ENCODE data around the gene GPX2. TPM values are rescaled to one million over a fixed set of nuclear protein-coding genes. Genes with fewer than 3 reads are reported as not detected.

The GPX2 gene
- total and polyA plus RNA-seq, 10 of the 15 experiments (the other 5 are each of a cell fraction or from before 2014, with no cell fraction given) = not detected

GRCh38 chr14:64912261-64912660 lies 30.3 kb downstream of the GPX2 start:
- H3K4me2 ChIP-seq (ENCODE audit: control insufficient read depth, insufficient read depth) = no peak overlapping the region
- no peak overlapping the region for H3K27ac ChIP-seq (ENCODE audit: control insufficient read depth, insufficient read depth)
- no peak overlapping the region for H2AFZ ChIP-seq (ENCODE audit: control insufficient read depth, low read depth, low read length)
- H3K9ac ChIP-seq (ENCODE audit: control insufficient read depth, insufficient read depth, low read length) = no peak overlapping the region
- in situ Hi-C loops (cut with MboI) (no loop called here), intact Hi-C loops (cut with micrococcal nuclease; ENCODE audit: unreplicated experiment) (no loop called here)
- H3K36me3 ChIP-seq (ENCODE audit: control insufficient read depth in 2 of 2, insufficient read depth in 2 of 2, low read length in 1 of 2) = no peaks in the 10 kb centered on the region; a peak in 1 of 4 replicates
- POLR2A ChIA-PET = no interaction called here
- CTCF ChIA-PET = interaction anchor here (2.6 to 3.5 kb wide), 2 partner anchors 20 to 89 kb away, joined by 15 to 20 read pairs; no protein-coding TSS in a partner anchor
- DNase-seq (ENCODE audit: low read depth, low spot score) (no peak), FAIRE-seq (no peak), ATAC-seq (no peak)
- no peaks in the 10 kb centered on the region for H4K20me1 ChIP-seq (ENCODE audit: control insufficient read depth, insufficient read depth)
- RAD21 ChIA-PET (ENCODE audit: unreplicated experiment) = interaction anchor here (1.0 kb wide), 1 partner anchor 41 kb away, joined by 4 read pairs; no protein-coding TSS in a partner anchor
- H3K79me2 ChIP-seq (ENCODE audit: control insufficient read depth, insufficient read depth, low read length) = peaks cover 30% of the 10 kb centered on the region
- no TSS peak for BruUV-seq (replicated peaks)
- H3K27me3 ChIP-seq (replicated peaks in 1 of 2; ENCODE audit: control insufficient read depth in 2 of 2, insufficient read depth in 2 of 2, low read length in 1 of 2) = no peaks in the 10 kb centered on the region
- no peaks in the 10 kb centered on the region; the same call in 2 of the 3 replicates for H3K9me3 ChIP-seq (replicated peaks; ENCODE audit: control insufficient read depth, insufficient read depth, low read length)
- peaks cover 5% of the 10 kb centered on the region; the same call in 1 of the 2 replicates for H3K4me1 ChIP-seq (ENCODE audit: control insufficient read depth, insufficient read depth, low read length)
- SMC1A ChIA-PET (ENCODE audit: uncharacterized antibody, unreplicated experiment) = no interaction called here
- 0% methylated on average over 1 of the region's 1 CpG for WGBS (ENCODE audit: insufficient coverage, insufficient replicate concordance, low lambda C conversion rate, missing lambda C conversion rate)
- TF ChIP-seq PRDM15 (CRISPR knock-in tag; IDR thresholded peaks at IDR 0.05) (no peak), BCLAF1 (IDR thresholded peaks at IDR 0.05) (no peak), NRF1 (conservative IDR thresholded peaks at IDR 0.05; ENCODE audit: low read depth, low read length) (no peak), SMAD1 (IDR thresholded peaks at IDR 0.05; ENCODE audit: low read depth, partially characterized antibody) (no peak), SMC3 (IDR thresholded peaks at IDR 0.05; ENCODE audit: borderline replicate concordance, low read length) (no peak), RELB (IDR thresholded peaks at IDR 0.05; ENCODE audit: low read depth) (no peak), RUNX3 (IDR thresholded peaks at IDR 0.05; ENCODE audit: low read length) (peak; percentile 45; the same call in 1 of the 2 replicates)
- no peak overlapping the region for H3K4me3 ChIP-seq

Measured in GM12878 (cell line).